ENCODE data around the gene COX7B.
"Not testable (repeated sequence)": the region's sequence is repeated elsewhere in the genome, so short reads cannot be mapped to it uniquely, and the experiment has no call there.

Gene COX7B, protein sequence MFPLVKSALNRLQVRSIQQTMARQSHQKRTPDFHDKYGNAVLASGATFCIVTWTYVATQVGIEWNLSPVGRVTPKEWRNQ

DNA sequence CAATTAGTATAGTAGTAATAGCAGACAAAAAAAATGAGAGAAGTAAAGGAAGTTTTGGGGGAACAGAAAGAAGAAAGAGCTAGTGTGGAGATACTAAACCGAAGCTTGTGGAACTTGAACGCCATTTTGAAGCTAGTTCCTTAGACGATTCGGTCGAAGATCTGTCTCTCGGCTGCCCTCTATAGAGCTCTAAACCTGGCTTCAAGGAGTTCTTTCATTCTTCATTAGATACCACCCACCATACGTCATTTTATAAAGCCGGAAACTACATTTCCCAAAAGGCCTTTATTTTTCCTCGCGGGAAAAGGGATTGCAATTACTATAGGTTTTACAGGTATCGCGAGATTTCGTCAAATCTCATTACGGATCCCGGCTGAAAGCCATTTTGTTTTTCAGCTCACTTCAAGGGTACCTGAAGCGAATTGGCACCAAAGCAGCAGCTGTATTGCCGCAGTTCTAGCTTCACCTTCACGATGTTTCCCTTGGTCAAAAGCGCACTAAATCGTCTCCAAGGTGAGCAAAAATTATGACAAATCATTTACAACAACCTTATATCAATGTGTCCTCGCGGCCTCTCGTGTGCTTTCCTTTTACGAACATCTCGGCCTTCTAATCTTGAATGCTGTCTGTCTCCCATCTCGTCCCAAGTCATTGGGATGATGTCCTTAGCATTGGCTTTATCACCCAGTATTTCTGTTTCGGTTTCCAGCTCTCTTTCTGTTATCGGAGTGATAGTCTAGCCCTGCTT is at the start of gene COX7B:
TSS of gene COX7B (plus strand) at position 388 of the 748 bp plus-strand sequence. CDS start at position 474, 86 bp downstream.
- peak; percentile 98 for DNase-seq (ENCODE audit: low spot score)

DNA sequence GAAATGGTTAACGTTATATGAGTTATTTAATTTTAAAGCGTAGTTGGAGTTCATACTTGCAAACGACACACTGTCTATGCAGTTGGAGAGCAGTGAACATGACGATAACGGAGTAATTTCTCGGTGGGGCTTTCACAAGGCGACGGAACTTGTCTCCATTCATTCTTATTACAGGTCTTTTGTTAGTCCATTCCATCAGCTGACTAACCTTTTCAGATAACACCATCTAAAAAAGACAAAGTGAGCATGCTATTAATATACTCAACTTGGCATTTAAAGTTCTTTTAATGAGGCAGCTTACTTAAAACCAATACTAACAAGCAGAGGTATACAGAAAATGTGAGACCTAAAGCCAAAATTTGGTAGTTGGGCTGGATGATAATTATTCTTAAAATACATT is 23.9 kb upstream of the COX7B start:
- DNase-seq (ENCODE audit: low spot score): no peak

DNA sequence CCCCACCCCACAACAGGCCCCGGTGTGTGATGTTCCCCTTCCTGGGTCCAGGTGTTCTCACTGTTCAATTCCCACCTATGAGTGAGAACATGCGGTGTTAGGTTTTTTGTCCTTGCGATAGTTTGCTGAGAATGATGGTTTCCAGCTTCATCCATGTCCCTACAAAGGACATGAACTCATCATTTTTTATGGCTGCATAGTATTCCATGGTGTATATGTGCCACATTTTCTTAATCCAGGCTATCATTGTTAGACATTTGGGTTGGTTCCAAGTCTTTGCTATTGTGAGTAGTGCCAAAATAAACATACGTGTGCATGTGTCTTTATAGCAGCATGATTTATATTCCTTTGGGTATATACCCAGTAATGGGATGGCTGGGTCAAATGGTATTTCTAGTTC is 17.9 kb upstream of the COX7B start:
- not testable (repeated sequence) for DNase-seq (ENCODE audit: low spot score)

DNA sequence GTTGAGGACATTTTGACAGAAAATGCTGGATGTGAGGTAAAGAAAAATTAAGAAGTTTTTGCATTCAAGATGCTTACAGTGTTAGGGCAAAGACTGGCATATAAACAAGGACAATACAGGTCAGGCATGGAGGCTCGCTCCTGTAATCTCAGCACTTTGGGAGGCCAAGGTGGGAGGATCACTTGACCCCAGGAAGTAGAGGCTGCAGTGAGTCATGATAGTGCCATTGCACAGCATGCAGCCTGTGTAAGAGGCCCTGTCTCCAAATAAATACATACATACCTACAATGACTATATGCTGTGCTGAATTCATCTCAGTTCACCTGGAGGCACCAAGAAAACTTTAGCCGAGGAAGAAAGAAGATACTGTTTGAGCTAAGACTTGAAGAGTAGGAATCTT is 6.4 kb upstream of the COX7B start:
- no peak for DNase-seq (ENCODE audit: low spot score)

DNA sequence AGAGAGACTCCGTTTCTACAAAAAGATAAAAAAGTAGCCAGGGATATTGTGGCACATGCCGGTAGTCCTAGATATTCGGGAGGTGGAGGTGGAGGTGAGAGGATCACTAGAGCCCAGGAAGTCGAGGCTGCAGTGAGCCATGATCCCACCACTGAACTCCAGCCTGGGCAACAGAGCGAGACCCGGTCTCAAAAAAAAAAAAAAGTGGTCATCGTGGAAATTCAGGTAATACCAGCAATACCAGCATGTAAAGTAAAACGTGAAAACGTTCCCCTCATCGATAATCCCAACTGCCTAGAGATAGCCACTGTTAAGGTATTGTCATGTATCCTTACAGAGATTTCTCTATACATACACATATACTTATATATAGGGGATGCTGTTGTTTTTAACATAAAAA is 5.6 kb upstream of the COX7B start:
- DNase-seq (ENCODE audit: low spot score): no peak

DNA sequence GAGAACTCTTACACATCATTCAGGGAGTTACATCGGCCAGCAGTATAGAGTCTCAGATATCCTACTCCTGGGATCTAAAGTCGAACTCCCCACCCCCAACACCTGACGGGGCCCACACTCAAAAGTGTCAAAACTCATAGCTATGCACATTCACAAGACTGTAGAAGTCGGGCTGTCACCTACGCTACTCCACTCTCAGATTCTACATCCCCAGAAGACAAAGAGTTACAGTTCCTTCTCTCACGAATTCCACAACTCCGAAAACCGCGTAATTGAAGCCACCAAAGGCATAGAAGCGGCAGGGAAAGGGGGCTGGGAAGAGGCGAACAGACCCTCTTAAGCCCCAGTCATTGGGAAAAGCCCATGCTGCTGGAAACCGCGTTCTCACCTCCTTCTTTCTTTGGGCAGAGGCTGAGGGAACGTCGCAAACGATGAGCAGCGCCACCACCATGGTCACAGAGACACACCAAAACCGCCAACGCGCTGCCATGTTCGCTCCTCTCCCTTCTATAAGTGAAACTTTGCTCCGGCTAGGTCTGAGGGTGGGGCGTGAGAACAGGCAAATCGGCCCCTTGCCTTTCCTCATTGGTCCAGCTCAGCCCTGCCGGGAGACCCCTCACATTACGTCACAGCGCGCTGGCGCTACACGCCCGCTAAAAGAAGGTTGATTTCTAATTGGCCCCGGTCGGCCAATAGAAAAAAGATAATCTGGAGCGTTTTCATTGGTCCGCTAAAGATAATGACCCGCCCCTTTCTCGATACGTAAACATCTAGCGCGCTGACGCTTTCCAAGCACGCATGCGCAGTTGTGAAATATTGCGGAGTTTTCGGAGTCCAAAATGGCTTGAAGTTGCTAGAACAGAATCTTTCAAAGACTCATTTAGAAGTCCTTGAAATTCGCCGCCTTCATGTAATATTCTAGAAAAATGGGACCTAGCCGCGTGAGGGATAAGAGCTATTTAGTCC is 4.1 kb upstream of the COX7B start, which contains the start of gene MAGT1:
TSS of gene MAGT1 (minus strand) at position 515 of the 966 bp plus-strand sequence. CDS start at position 490, 25 bp downstream.
- DNase-seq (ENCODE audit: low spot score): peak; percentile 98

DNA sequence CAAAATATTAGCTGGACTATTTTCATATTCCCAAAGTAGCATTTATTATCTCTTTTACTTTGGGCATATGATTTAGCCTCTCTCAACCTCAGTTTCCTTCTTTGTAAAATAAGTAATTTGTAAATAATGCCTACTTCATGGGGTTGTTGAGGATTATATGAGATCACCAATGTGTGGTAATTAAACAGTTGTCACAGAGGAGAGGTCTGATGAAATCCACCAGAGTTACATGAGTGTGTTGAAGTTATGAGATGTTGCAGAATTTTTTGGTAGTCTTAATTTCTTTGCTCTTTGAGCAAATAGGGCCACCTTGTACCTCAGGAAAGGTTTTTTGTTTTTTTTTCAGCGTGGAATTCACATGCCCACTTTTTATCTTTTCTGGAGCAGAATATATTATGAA is 1.4 kb downstream of the COX7B start:
- DNase-seq (ENCODE audit: low spot score): no peak

DNA sequence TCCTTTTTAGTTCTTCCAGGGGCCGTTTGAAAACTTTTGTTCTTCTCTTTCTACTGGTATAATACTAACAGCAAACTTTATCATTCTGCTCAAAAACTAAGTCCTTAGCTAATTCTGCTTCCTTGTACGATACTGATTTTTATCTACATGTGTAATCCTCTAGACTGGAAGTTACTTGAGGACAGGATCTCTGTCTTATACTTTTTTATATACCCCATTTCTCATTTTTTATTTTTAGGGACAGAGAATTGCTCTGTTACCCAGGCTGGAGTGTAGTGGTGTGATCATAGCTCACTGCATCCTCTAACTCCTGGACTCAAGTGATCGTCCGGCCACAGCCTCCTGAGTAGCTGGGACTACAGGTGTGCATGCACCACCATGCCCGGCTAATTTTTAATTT is 2.2 kb downstream of the COX7B start:
- DNase-seq (ENCODE audit: low spot score): no peak

DNA sequence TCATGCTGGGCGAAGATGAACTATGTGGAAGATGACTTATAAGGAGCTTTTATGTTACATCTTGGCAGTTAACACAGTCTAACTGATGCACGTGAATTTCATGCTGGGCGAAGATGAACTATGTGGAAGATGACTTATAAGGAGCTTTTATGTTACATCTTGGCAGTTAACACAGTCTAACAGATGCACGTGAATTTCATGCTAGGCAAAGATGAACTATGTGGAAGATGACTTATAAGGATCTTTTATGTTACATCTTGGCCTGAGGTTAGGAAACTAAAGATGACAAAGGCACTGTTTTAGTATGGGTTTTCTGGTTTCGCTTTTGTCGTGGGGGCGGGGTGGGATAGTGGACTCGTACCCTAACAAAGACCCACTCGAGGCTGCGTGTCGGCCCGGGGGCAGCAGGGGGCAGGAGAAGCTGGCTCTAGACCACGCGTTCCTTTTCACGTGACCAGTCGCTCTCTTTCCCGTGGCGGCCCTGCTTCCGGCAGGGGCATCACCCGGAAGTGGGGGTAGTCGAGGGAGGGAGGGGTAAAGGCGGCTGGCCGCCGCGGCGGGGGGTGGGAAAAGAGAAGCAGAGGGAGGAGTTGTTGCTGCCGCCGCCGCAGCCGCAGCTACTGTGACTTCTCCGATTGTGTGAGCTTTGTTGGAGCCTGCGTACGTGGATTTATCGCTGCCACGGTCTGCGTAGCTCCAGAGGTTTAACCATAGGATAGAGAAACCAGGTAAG is 11.0 kb downstream of the COX7B start, which contains the start of gene ATP7A:
TSS of gene ATP7A (plus strand) at position 586 of the 733 bp plus-strand sequence. CDS start 60,949 bp downstream, outside the sequence.
- peak; percentile 94 for DNase-seq (ENCODE audit: low spot score)

DNA sequence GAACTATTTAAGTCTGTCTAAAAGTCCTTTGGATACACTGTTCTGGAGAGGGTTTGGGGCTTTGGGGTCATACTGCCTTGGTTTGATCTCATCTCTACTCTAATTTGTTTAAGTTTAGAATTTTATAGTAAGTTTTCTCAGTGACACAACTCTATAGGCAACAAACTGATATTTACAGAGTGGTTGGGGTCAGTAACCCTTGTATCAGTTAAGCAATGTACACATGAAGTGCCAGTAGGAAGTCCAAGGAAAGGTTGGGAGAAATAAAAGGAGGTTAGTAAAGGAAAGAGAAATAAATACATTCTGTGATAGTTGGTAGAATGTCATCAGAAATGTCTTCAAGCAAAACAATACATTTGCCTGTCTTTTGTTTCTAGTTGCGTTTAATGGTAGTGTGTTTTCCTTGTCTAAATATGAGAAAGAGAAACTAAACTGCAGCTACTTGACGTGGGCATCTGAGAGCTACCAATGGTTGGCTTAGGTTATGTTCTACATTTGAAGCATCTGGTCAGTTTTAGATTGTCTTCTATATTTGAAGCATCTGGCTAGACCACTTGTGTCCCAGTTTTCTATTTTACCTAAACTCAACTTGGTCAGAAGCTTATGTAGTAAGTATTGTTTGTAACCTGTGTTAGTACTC is 18.1 kb downstream of the COX7B start:
- no peak for DNase-seq (ENCODE audit: low spot score)

DNA sequence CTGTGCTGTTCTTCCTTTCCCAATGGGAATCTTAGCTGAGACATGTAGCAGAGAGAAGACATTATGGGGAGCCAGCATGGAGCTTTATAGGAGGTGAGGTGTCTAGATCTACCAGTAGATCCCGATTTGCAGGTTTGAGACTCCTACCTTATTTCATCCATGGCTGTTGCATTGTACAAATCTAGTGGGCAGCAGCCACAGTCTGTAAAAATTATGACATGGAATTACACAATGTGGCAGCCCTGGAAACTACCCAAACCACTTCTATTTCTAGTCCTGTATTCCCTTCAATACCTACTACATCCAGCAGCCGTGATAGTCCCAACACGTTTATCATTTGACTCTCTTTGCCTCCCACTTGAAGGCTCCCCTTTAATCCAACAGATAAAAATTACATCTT is 19.3 kb downstream of the COX7B start:
- DNase-seq (ENCODE audit: low spot score): no peak

DNA sequence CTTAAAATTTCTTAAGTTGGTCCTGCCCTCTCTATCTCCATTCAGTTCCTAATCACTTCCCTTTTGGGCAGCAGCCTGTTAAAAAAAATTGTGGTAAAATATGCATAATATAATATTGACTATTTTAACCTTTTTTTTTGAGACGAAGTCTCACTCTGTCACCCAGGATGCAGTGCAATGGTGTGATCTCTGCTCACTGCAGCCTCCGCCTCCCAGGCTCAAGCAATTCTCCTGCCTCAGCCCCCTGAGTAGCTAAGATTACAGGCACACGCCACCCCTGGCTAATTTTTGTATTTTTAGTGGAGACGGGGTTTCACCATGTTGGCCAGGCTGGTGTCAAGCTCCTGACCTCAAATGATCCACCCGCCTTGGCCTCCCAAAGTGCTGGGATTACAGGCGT is 20.1 kb downstream of the COX7B start:
- not testable (repeated sequence) for DNase-seq (ENCODE audit: low spot score)

DNA sequence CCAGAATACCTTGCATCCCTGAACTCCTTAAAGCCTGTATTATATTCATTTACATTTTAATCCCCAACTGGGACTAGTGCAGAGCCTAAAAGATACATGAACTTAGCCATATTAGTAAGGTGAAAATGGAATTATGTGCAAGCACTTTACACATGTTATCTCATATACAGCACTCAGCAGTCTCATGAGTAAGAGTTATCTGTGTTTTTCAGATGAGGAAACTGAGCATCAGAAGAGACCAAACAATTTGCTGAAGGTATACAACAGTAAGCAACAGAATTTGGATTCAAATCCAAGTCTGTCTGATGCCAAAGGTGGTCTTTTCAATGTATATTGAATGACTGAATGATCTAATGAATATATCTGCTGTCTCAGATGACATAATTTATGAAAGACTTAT is 23.5 kb downstream of the COX7B start:
- DNase-seq (ENCODE audit: low spot score): no peak

DNA sequence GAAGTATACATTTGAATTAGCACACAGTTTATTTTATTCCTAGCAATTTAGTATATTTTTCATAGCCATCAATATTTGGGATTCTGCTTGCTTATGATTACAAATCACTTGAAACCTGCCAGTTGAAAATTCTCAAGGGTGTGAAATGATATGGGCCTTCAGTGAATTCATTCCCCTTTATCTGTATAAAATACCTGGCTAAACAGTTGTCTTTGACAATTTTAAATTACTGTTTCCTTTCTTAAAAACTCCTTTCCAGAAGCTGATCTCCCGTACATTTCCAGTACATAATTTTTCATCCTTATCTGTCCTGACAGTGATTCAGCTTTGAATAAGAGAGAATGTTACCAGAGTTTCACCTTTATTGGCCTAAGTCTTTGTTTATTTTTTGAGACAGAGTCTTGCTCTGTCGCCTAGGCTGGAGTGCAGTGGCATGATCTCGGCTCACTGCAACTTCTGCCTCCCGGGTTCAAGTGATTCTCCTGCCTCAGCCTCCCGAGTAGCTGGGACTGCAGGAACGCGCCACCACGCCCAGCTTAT is 25.1 kb downstream of the COX7B start:
- DNase-seq (ENCODE audit: low spot score): no peak

DNA sequence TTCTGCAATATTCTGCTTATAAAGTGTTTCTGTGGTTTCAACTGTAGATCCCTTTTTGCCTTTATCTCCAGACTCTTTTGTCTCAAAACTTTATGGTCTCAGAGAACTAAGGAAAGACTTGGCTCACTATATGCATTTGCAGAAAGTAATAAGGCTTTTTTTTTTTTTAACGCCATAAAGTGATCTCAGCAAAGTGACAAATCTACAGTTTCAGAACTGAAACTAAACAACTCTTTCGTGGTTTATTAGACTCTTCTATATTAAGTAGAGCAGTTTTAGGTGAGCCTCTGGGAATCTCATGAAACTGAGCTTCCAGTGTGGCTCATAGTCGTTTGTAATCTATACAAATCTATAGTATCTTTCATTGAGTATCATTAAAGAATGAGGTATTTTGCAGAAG is 26.5 kb downstream of the COX7B start:
- no peak for DNase-seq (ENCODE audit: low spot score)

DNA sequence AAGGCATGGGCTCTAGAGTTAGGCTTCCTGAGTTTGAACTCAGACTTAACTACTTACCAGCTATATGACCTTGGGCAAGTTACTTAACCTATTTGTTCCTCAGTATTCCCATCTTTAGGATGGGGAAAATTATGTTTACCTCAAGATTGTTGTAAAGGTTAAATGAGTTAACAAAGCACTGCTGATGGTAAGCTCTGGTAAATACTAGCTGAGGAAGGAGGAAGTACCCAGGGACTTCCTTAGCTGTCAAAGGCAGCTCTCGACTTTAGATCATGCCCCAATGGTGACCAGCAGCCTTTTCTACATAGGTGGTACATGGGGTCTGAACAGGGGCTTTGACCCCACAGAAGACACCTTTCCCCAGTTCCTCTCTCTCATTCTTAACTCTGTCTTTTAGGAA is 31.3 kb downstream of the COX7B start:
- DNase-seq (ENCODE audit: low spot score): no peak

DNA sequence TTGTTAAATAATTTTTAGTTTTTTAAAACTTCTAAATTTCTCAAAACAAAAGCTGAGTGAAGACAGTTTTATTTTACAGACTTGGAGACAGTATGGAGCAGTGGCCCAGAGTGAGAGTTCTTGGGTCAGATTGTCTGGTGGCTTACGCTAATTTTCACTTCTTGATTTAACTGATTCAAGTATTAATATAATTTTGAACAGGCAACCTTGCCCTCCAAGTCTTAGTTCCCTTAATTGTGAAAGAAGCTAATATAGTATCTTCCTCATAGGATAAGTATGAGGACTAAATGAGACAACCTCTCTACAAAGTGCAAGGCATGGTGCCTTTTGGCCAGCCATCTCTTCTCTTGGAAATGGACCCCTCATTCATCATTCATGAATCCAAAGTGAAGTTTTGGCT is 36.6 kb downstream of the COX7B start:
- DNase-seq (ENCODE audit: low spot score): no peak

DNA sequence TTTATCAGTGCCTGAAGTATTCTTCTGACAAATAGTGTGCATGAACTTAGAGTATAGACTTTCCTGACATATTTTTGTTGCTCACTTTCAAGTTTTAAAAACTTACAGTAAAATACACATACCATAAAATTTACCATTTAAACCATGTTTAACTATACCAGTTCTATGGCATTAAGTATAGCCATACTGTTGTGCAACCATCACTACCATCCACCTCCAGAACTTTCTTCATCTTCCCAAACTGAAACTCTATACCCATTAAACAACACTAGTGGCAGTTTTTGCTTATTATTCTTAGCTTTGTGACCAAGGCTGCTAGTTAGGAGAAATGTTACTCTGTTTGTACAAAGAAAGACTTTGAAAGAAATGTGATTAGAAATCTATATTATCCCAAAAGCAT is 37.0 kb downstream of the COX7B start:
- no peak for DNase-seq (ENCODE audit: low spot score)

DNA sequence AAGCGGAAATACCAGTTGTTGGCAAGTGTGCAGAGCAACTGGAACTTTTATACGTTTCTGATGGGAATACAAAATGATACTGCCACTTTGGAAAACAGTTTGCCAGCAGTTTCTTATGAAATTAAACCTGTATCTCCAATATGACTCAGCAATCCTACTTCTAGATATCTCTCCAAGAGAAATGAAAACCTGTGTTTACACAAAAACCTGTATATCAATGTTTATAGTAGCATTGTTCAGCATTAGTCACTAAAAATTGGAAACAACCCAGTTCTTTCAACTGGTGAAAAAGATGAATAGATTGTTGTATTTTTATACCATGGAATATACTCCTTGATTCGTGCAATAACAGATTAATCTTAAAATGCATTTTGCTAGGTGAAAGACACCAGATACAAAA is 38.0 kb downstream of the COX7B start:
- DNase-seq (ENCODE audit: low spot score): no peak

DNA sequence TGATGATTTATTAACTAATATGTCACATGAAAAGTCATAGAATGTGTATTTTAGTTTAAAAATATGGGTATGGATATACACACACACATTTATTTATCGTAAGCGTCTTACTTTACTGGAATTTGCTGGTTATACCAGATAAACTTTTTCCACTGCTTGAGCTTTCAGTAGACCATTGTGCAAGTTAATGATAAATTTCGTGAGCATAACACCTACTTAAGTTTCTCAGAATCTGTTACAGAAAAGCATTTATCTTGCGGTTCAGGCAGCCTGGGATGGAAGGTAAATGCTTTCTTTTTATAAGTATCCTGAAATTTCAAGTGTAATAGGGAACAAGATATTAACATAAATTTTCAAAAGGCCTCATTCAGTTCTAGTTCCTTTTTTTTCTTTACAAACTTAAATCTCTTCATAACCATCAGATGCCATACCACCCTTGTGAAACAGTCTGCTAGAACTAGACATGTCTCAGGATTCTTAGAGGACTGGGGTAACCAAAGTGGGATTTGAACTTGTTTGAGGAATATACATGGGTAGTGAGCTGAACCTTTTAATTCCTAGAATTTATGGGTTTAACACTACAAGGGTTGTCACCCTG is 38.9 kb downstream of the COX7B start:
- DNase-seq (ENCODE audit: low spot score): no peak

DNA sequence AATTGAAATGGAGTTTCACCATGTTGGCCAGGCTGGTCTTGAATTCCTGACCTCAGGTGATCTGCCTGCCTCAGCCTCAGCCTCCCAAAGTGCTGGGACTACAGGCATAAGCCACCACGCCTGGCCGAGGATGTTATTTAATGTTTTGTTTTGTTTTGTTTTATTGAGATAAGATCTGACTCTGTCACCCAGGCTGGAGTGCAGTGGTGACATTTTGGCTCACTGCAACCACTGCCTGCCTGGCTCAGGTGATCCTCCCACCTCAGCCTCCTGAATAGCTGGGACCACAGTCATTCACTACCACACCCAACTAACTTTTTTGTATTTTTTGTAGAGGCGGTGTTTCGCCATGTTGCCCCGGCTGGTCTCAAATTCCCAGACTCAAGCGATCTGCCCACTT is 45.8 kb downstream of the COX7B start:
- not testable (repeated sequence) for DNase-seq (ENCODE audit: low spot score)

Measured in NAMALWA (cell line).